K562 (cell line): ENCODE results near the gene DNAAF1. TPM values are rescaled to one million over a fixed set of nuclear protein-coding genes. Genes with fewer than 3 reads are reported as not detected.

Source experiments
- ATAC-seq: fragments of 200-7000 bp; cut with Tn5 transposase; 3 replicates; pipeline ENCODE4 v1.9.1; 2020; ENCODE audit warnings: moderate library complexity
- BruUV-seq: library from RNA; stranded (reverse); fragments of 400-500 nt; replicated peaks from 2 replicates; lab custom pipeline; 2021; lab: Mats Ljungman, UMichigan
- CTCF ChIA-PET: fragments of 300-600 bp; formaldehyde crosslinking; extraction: SDS; loops from one replicate; lab custom pipeline; 2021; ENCODE audit warnings: low intra/inter-chr PET ratio; lab: Yijun Ruan, JAX
- POLR2A ChIA-PET: fragments of 300-600, 350-650 bp; sonication (Branson Sonifier 250); formaldehyde crosslinking; extraction: SDS; loops from one replicate; lab custom pipeline; 2021; ENCODE audit warnings: antibody characterized with exemption, inconsistent platforms; lab: Yijun Ruan, JAX
- DNase-seq, 4 experiments: peaks; one replicate each; pipeline versions ENCODE4 v3.0.0 to v3.0.0-alpha.2; 2011 to 2018; ENCODE audit warnings: low spot score in 3 of 4, mixed read lengths in 3 of 4; ENCODE audit errors: extremely low read depth in 1 of 4
- FAIRE-seq: peaks from 2 replicates; lab custom pipeline; 2011; peaks lifted over from hg19 to GRCh38; lab: Jason Lieb, UNC
- H2AFZ ChIP-seq: 2 replicates; pipeline ENCODE4 v1.6.0; 2011; ENCODE audit warnings: low read depth, low read length, control low read depth, inconsistent platforms
- H3K27ac ChIP-seq: fragments of 200-600 bp; 3 replicates; pipeline ENCODE4 v1.8.0; 2011; ENCODE audit warnings: low read depth, mild to moderate bottlenecking, control low read depth, inconsistent platforms, low read length, moderate library complexity, mixed read lengths; ENCODE audit errors: extremely low read depth
- H3K27me3 ChIP-seq, 2 experiments: fragments of 300-600 bp in 1 of 2; 2 replicates in 1 of 2; 3 replicates in 1 of 2; pipeline versions ENCODE4 v1.6.0 to v1.8.0; 2011; ENCODE audit warnings: inconsistent platforms in 2 of 2, low read length in 2 of 2, mild to moderate bottlenecking in 1 of 2, mixed read lengths in 1 of 2, moderate library complexity in 1 of 2; ENCODE audit not compliant: control insufficient read depth in 2 of 2, insufficient read depth in 2 of 2
- H3K36me3 ChIP-seq: fragments of 300-600 bp; 3 replicates; pipeline ENCODE4 v1.8.0; 2011; ENCODE audit warnings: mild to moderate bottlenecking, low read length, inconsistent platforms; ENCODE audit not compliant: control insufficient read depth, insufficient read depth
- H3K4me1 ChIP-seq, 2 experiments: fragments of 200-600 bp in 1 of 2; replicated peaks in 1 of 2; 2 replicates in 1 of 2; 3 replicates in 1 of 2; pipeline versions ENCODE4 v1.5.1 to v1.8.0; 2011; ENCODE audit warnings: inconsistent platforms in 2 of 2, low read length in 2 of 2, mild to moderate bottlenecking in 1 of 2, mixed read lengths in 1 of 2, moderate library complexity in 1 of 2; ENCODE audit not compliant: control insufficient read depth in 2 of 2, insufficient read depth in 2 of 2
- H3K4me2 ChIP-seq: 2 replicates; pipeline ENCODE4 v1.6.1; 2011; ENCODE audit warnings: low read length, control low read depth, inconsistent platforms, mixed read lengths; ENCODE audit not compliant: insufficient read depth
- H3K4me3 ChIP-seq: fragments of 200-600 bp; sonication (generic), shearing (Covaris generic); 2 replicates; pipeline ENCODE4 v1.5.1; 2016; ENCODE audit warnings: control low read depth, inconsistent platforms
- H3K79me2 ChIP-seq: fragments of 200-600 bp; 3 replicates; pipeline ENCODE4 v1.8.0; 2011; ENCODE audit warnings: low read length, inconsistent platforms; ENCODE audit not compliant: control insufficient read depth, insufficient read depth
- H3K9ac ChIP-seq, 2 experiments: 2 replicates each; pipeline versions ENCODE4 v1.6.0 to v1.6.1; 2011; ENCODE audit warnings: low read depth in 2 of 2, low read length in 2 of 2, control low read depth in 1 of 2, inconsistent platforms in 1 of 2, mild to moderate bottlenecking in 1 of 2, mixed read lengths in 1 of 2; ENCODE audit not compliant: insufficient read depth in 1 of 2
- H3K9me1 ChIP-seq: one replicate; pipeline ENCODE4 v1.6.0; 2011; ENCODE audit warnings: inconsistent platforms, mild to moderate bottlenecking, low read length, moderate library complexity; ENCODE audit not compliant: control insufficient read depth, insufficient read depth
- H3K9me3 ChIP-seq: replicated peaks from 2 replicates; pipeline ENCODE4 v1.5.1; 2011; ENCODE audit warnings: low read depth, low read length, inconsistent platforms; ENCODE audit not compliant: control insufficient read depth, insufficient read depth
- H4K20me1 ChIP-seq: replicated peaks from 2 replicates; pipeline ENCODE4 v1.6.1; 2011; ENCODE audit warnings: low read length, inconsistent platforms, mixed read lengths; ENCODE audit not compliant: control insufficient read depth, insufficient read depth
- AFF4 ChIP-seq: sonication (generic); formaldehyde crosslinking; IDR thresholded peaks from 2 replicates; pipeline ENCODE4 v1.8.0; 2023; ENCODE audit warnings: mild to moderate bottlenecking, missing genetic modification reagents
- CHD1 ChIP-seq: fragments of 200-600 bp; sonication (generic); IDR thresholded peaks from one replicate; pipeline ENCODE4 v1.6.1; 2012; ENCODE audit warnings: mild to moderate bottlenecking, moderate library complexity, low read length, inconsistent platforms
- E4F1 ChIP-seq: fragments of 250-450 bp; sonication (Bioruptor Pico); IDR thresholded peaks from 2 replicates; pipeline ENCODE4 v1.5.0; 2021; ENCODE audit warnings: mild to moderate bottlenecking, borderline replicate concordance
- NBN ChIP-seq: fragments of 450-650 bp; IDR thresholded peaks from 2 replicates; pipeline ENCODE4 v1.6.1; 2016; ENCODE audit warnings: low read depth, mild to moderate bottlenecking
- PHB ChIP-seq: fragments of 250-450 bp; sonication (Bioruptor Pico); IDR thresholded peaks from 2 replicates; pipeline ENCODE4 v1.5.0; 2021
- SMAD1 ChIP-seq: fragments of 150-350 bp; IDR thresholded peaks from 2 replicates; pipeline ENCODE4 v1.6.1; 2014; ENCODE audit warnings: low read length, low read depth; ENCODE audit not compliant: partially characterized antibody
- TCF7 ChIP-seq: sonication (generic); IDR thresholded peaks from 2 replicates; pipeline ENCODE4 v1.6.1; 2016; ENCODE audit warnings: antibody characterized with exemption, borderline replicate concordance
- ZBTB7A ChIP-seq: IDR thresholded peaks from 2 replicates; pipeline ENCODE4 v1.6.1; 2011; ENCODE audit warnings: low read depth, mild to moderate bottlenecking, low read length, moderate library complexity, borderline replicate concordance; ENCODE audit not compliant: control insufficient read depth
- ZNF143 ChIP-seq: sonication (generic); formaldehyde crosslinking; IDR thresholded peaks from 2 replicates; pipeline ENCODE4 v1.9.0; 2022; ENCODE audit warnings: mild to moderate bottlenecking, missing genetic modification reagents
- ZNF384 ChIP-seq: IDR thresholded peaks from 2 replicates; pipeline ENCODE4 v1.6.1; 2012; ENCODE audit warnings: low read depth, low read length, improper control_type of control experiment
- ZNF449 ChIP-seq: fragments of 250-450 bp; sonication (Bioruptor Pico); IDR thresholded peaks from 2 replicates; pipeline ENCODE4 v1.8.0; 2022; ENCODE audit warnings: moderate library complexity, mild to moderate bottlenecking, inconsistent platforms
- ZNF639 ChIP-seq, 2 experiments: fragments of 200-800 bp in 1 of 2; sonication (Bioruptor generic) in 1 of 2; sonication (generic) in 1 of 2; formaldehyde crosslinking in 1 of 2; IDR thresholded peaks in 1 of 2; conservative IDR thresholded peaks in 1 of 2; 2 replicates each; pipeline versions ENCODE4 v1.5.0 to v1.6.1; 2016 to 2020; ENCODE audit warnings: missing compliant biosample characterization in 1 of 2, missing genetic modification characterization in 1 of 2, missing genetic modification reagents in 1 of 2
- ZNF75A ChIP-seq: fragments of 450-650 bp; formaldehyde crosslinking; IDR thresholded peaks from 2 replicates; pipeline ENCODE4 v1.4.0; 2020; ENCODE audit warnings: mild to moderate bottlenecking
- WGBS: fragments of 100-300 bp; shearing (Covaris generic); methylation state at CpG from one replicate; pipeline ENCODE4 v1.1.6; 2016; ENCODE audit warnings: low coverage, mixed read lengths; ENCODE audit not compliant: insufficient coverage; ENCODE audit errors: missing lambda C conversion rate; 5-methylcytosine and 5-hydroxymethylcytosine counted together
- in situ Hi-C: fragments of 300-500 bp; cut with MboI; formaldehyde crosslinking; loops from 4 replicates; pipeline ENCODE4 v1.15.0; 2018; ENCODE audit warnings: inconsistent platforms, mixed read lengths
- intact Hi-C: fragments of 100-400 bp; cut with micrococcal nuclease; formaldehyde crosslinking; loops from 2 replicates; pipeline ENCODE4 v1.14.2; 2022
- polyA plus RNA-seq, 8 experiments: library from polyadenylated mRNA; depleted of rRNA in 4 of 8; stranded (reverse) in 5 of 8; unstranded in 3 of 8; fragments of >200 nt; fragmentation: Nextera tagmentation in 2 of 8; fragmentation: Illumina TruSeq in 1 of 8; extraction: Ambion mirVana in 2 of 8; extraction: Trizol in 1 of 8; gene quantifications; 2 replicates each; pipeline versions ENCODE4 v1.2.1 to v1.2.3, GENCODE V29; 2011 to 2014; ENCODE audit warnings: inconsistent platforms in 1 of 8, missing spikeins in 1 of 8
- total RNA-seq, 7 experiments: library from RNA; depleted of rRNA in 6 of 7; stranded (reverse); fragments of >200 nt in 6 of 7; fragmentation: Illumina TruSeq in 2 of 7; extraction: Trizol in 2 of 7; gene quantifications; 2 replicates each; pipeline versions ENCODE4 v1.2.1 to v1.2.3, GENCODE V29; 2011 to 2021; ENCODE audit warnings: low replicate concordance in 1 of 7

DNAAF1 gene
- total and polyA plus RNA-seq, 9 of the 15 experiments (the other 6 are each of a cell fraction or from before 2014, with no cell fraction given), result 0.01 TPM; not detected in 8

GRCh38 chr16:84105301-84105815 is 39.8 kb upstream of the DNAAF1 start:
- ATAC-seq (no peak; the same call in 1 of the 3 replicates), DNase-seq (no peak), FAIRE-seq (no peak)
- Histone ChIP-seq H3K9me1 (no peaks in the 10 kb centered on the region), H3K27ac (no peak overlapping the region), H3K4me3 (no peak overlapping the region), H3K79me2 (peaks cover 64% of the 10 kb centered on the region), H3K36me3 (peaks cover 30% of the 10 kb centered on the region; the same call in 2 of the 3 replicates), H3K9me3 (no peaks in the 10 kb centered on the region), H3K4me2 (no peak overlapping the region), H3K27me3 (no peaks in the 10 kb centered on the region), H2AFZ (no peak overlapping the region), H3K4me1 (no peaks in the 10 kb centered on the region), H4K20me1 (peaks cover 20% of the 10 kb centered on the region), H3K9ac (peak overlapping the region in 1 of 2 experiments; percentile 49; a peak in 2 of 4 replicates)
- ChIA-PET POLR2A (interaction anchor here (0.7 to 3.6 kb wide), 6 partner anchors 11 to 389 kb away, joined by 3 to 32 read pairs (median 4); partner anchors contain the start of gene MBTPS1), CTCF (no interaction called here)
- in situ Hi-C loops (no loop called here), intact Hi-C loops (no loop called here)
- WGBS, result 74% methylated on average over 12 of the region's 12 CpGs
- BruUV-seq, result no TSS peak
- no peak for TF ChIP-seq SMAD1
- TF ChIP-seq TCF7, result no peak
- no peak for TF ChIP-seq CHD1
- no peak for TF ChIP-seq ZNF384
- TF ChIP-seq ZNF449, result no peak
- TF ChIP-seq E4F1 (CRISPR knock-in tag), result no peak
- TF ChIP-seq PHB (CRISPR knock-in tag), result no peak
- no peak for TF ChIP-seq ZNF143 (CRISPR knock-in tag)
- TF ChIP-seq NBN, result no peak
- no peak for TF ChIP-seq ZBTB7A
- no peak for TF ChIP-seq ZNF75A
- TF ChIP-seq ZNF639 (CRISPR knock-in tag; conservative IDR thresholded peaks at IDR 0.05 in 1 of 2, IDR thresholded peaks at IDR 0.05 in 1 of 2), result no peak
- TF ChIP-seq AFF4 (CRISPR knock-in tag), result no peak
